HepG2 (cell line): ENCODE measurements around the gene NCOA1. TPM values are rescaled to one million over a fixed set of nuclear protein-coding genes. Genes with fewer than 3 reads are reported as not detected.

Experiments used
- ATAC-seq: fragments of 200-7000 bp; cut with Tn5 transposase; 3 replicates; pipeline ENCODE4 v1.9.1; 2020; ENCODE audit warnings: mild to moderate bottlenecking, moderate library complexity
- BruUV-seq: library from RNA; stranded (reverse); fragments of 400-500 nt; replicated peaks from 2 replicates; lab custom pipeline; 2021; lab: Mats Ljungman, UMichigan
- CTCF ChIA-PET: fragments of 300-600 bp; formaldehyde crosslinking; extraction: SDS; loops from one replicate; lab custom pipeline; 2021; ENCODE audit warnings: low total read pairs, inconsistent platforms, low intra/inter-chr PET ratio; lab: Yijun Ruan, JAX
- POLR2A ChIA-PET: fragments of 350-600 bp; sonication (Branson Sonifier 250); formaldehyde crosslinking; loops from one replicate; lab custom pipeline; 2020; ENCODE audit warnings: antibody characterized with exemption, inconsistent platforms; lab: Yijun Ruan, JAX
- DNase-seq: peaks from one replicate; pipeline ENCODE4 v3.0.0-alpha.2; 2015; ENCODE audit warnings: low spot score
- FAIRE-seq: peaks from 3 replicates; lab custom pipeline; 2011; peaks lifted over from hg19 to GRCh38; lab: Jason Lieb, UNC
- H2AFZ ChIP-seq: one replicate; pipeline ENCODE4 v1.6.1; 2011; ENCODE audit warnings: low read length, inconsistent platforms
- H3K27ac ChIP-seq: fragments of 300-600 bp; 3 replicates; pipeline ENCODE4 v1.8.0; 2011; ENCODE audit warnings: mixed run types, mild to moderate bottlenecking, mixed read lengths, low read length, inconsistent platforms; ENCODE audit not compliant: insufficient read depth; ENCODE audit errors: extremely low read length
- H3K27me3 ChIP-seq, 2 experiments: fragments of 200-600 bp in 1 of 2; 2 replicates in 1 of 2; 3 replicates in 1 of 2; pipeline versions ENCODE4 v1.6.0 to v1.8.0; 2011; ENCODE audit warnings: low read length in 2 of 2, mild to moderate bottlenecking in 2 of 2, moderate library complexity in 2 of 2, inconsistent platforms in 1 of 2; ENCODE audit not compliant: insufficient read depth in 2 of 2, control insufficient read depth in 1 of 2
- H3K36me3 ChIP-seq, 2 experiments: fragments of 200-600 bp in 1 of 2; replicated peaks in 1 of 2; 2 replicates in 1 of 2; 3 replicates in 1 of 2; pipeline versions ENCODE4 v1.5.1 to v1.8.0; 2011; ENCODE audit warnings: low read length in 2 of 2, inconsistent platforms in 1 of 2; ENCODE audit not compliant: insufficient read depth in 2 of 2, control insufficient read depth in 1 of 2
- H3K4me1 ChIP-seq: 2 replicates; pipeline ENCODE4 v1.5.1; 2012; ENCODE audit warnings: low read length, inconsistent platforms; ENCODE audit not compliant: insufficient read depth
- H3K4me2 ChIP-seq: 2 replicates; pipeline ENCODE4 v1.6.0; 2011; ENCODE audit warnings: low read depth, low read length, inconsistent platforms
- H3K4me3 ChIP-seq, 3 experiments: fragments of 200-600 bp in 1 of 3; sonication (generic), shearing (Covaris generic) in 1 of 3; replicated peaks in 1 of 3; 2 replicates each; pipeline ENCODE4 v1.5.1; 2011 to 2016; ENCODE audit warnings: low read length in 3 of 3, inconsistent platforms in 2 of 3, low read depth in 2 of 3, mild to moderate bottlenecking in 2 of 3, control low read depth in 1 of 3, mixed read lengths in 1 of 3; ENCODE audit not compliant: insufficient read depth in 1 of 3
- H3K79me2 ChIP-seq: one replicate; pipeline ENCODE4 v1.6.1; 2011; ENCODE audit warnings: low read length, inconsistent platforms; ENCODE audit not compliant: insufficient read depth
- H3K9ac ChIP-seq: 2 replicates; pipeline ENCODE4 v1.6.0; 2011; ENCODE audit warnings: mild to moderate bottlenecking, low read depth, low read length, inconsistent platforms; ENCODE audit not compliant: insufficient read depth
- H3K9me3 ChIP-seq: 2 replicates; pipeline ENCODE4 v1.5.1; 2012; ENCODE audit warnings: mild to moderate bottlenecking, low read length
- H4K20me1 ChIP-seq: 2 replicates; pipeline ENCODE4 v1.6.0; 2011; ENCODE audit warnings: inconsistent platforms, mild to moderate bottlenecking, low read length, moderate library complexity; ENCODE audit not compliant: insufficient read depth
- RBAK ChIP-seq: sonication (generic); formaldehyde crosslinking; IDR thresholded peaks from 2 replicates; pipeline ENCODE4 v1.5.1; 2020; ENCODE audit warnings: mild to moderate bottlenecking, missing genetic modification reagents
- ZNF646 ChIP-seq: sonication (generic); formaldehyde crosslinking; IDR thresholded peaks from 2 replicates; pipeline ENCODE4 v1.9.0; 2021; ENCODE audit warnings: mild to moderate bottlenecking, missing genetic modification reagents
- WGBS: methylation state at CpG from one replicate; pipeline ENCODE4 v1.1.6; 2017; ENCODE audit warnings: low lambda C conversion rate; 5-methylcytosine and 5-hydroxymethylcytosine counted together
- in situ Hi-C: cut with HindIII; loops from 2 replicates; pipeline ENCODE4 v1.10.0; 2017; ENCODE audit warnings: low pct_unique_long_range_greater_than_20kb; ENCODE audit not compliant: extremely low pct_ligation_motif_present
- intact Hi-C: fragments of 100-400 bp; cut with micrococcal nuclease; formaldehyde crosslinking; loops from one replicate; pipeline ENCODE4 v1.10.0; 2022; ENCODE audit not compliant: unreplicated experiment
- polyA plus RNA-seq, 8 experiments: library from polyadenylated mRNA; depleted of rRNA in 3 of 8; stranded (reverse) in 7 of 8; unstranded in 1 of 8; fragments of >200 nt; fragmentation: Illumina TruSeq in 4 of 8; extraction: Trizol in 4 of 8; gene quantifications; 2 replicates each; pipeline versions ENCODE4 v1.2.1 to v1.2.3, GENCODE V29; 2011 to 2016; ENCODE audit warnings: low read depth in 4 of 8, missing spikeins in 1 of 8, mixed read lengths in 1 of 8; ENCODE audit not compliant: insufficient read depth in 1 of 8
- total RNA-seq, 5 experiments: library from RNA; depleted of rRNA; stranded (reverse); fragments of >200 nt; fragmentation: Illumina TruSeq; extraction: Trizol; gene quantifications; 2 replicates each; pipeline ENCODE4 v1.2.3, GENCODE V29; 2016; ENCODE audit warnings: low read depth in 1 of 5

NCOA1 gene
- total and polyA plus RNA-seq, 2 of the 13 experiments (the other 11 are each of a cell fraction or from before 2014, with no cell fraction given) = 10.0 to 10.4 TPM

GRCh38 chr2:24739354-24740025, 248.4 kb downstream of the NCOA1 start:
- no peaks in the 10 kb centered on the region for H3K9me3 ChIP-seq
- H3K27me3 ChIP-seq = no peaks in the 10 kb centered on the region
- H3K27ac ChIP-seq = no peak overlapping the region
- ChIA-PET CTCF (no interaction called here), POLR2A (no interaction called here)
- no peak for ATAC-seq
- in situ Hi-C loops (no loop called here), intact Hi-C loops (no loop called here)
- TF ChIP-seq RBAK (CRISPR knock-in tag) (no peak), ZNF646 (no peak)
- no peak overlapping the region for H3K4me2 ChIP-seq
- H3K79me2 ChIP-seq = no peaks in the 10 kb centered on the region
- H2AFZ ChIP-seq = no peak overlapping the region
- 91% methylated on average over 7 of the region's 7 CpGs for WGBS
- no TSS peak for BruUV-seq
- H3K9ac ChIP-seq = no peak overlapping the region
- H3K4me1 ChIP-seq = no peaks in the 10 kb centered on the region
- DNase-seq = no peak
- H4K20me1 ChIP-seq = no peaks in the 10 kb centered on the region
- no peak overlapping the region for H3K4me3 ChIP-seq
- FAIRE-seq = no peak
- peaks cover 1 to 13% of the 10 kb centered on the region in 2 experiments; a peak in 2 of 5 replicates for H3K36me3 ChIP-seq
